HG03060 (cell line): Measurements from ENCODE around the gene VAMP8.
"Not testable (repeated sequence)": the region's sequence is repeated elsewhere in the genome, so short reads cannot be mapped to it uniquely, and the experiment has no call there.

Experiments used
- ATAC-seq: cut with Tn5 transposase; IDR thresholded peaks from one replicate; pipeline ENCODE4 v1.9.1; 2021; ENCODE audit warnings: low read depth, moderate number of reproducible peaks; ENCODE audit not compliant: unreplicated experiment

Gene VAMP8

GRCh38 chr2:85596026-85596333 is 18.6 kb downstream of the VAMP8 start:
- ATAC-seq, result no peak

GRCh38 chr2:85596486-85597143 is 19.2 kb downstream of the VAMP8 start:
- no peak for ATAC-seq

- ATAC-seq, result no peak
Measured at GRCh38 chr2:85597241-85597640, 19.9 kb downstream of the VAMP8 start.

DNA sequence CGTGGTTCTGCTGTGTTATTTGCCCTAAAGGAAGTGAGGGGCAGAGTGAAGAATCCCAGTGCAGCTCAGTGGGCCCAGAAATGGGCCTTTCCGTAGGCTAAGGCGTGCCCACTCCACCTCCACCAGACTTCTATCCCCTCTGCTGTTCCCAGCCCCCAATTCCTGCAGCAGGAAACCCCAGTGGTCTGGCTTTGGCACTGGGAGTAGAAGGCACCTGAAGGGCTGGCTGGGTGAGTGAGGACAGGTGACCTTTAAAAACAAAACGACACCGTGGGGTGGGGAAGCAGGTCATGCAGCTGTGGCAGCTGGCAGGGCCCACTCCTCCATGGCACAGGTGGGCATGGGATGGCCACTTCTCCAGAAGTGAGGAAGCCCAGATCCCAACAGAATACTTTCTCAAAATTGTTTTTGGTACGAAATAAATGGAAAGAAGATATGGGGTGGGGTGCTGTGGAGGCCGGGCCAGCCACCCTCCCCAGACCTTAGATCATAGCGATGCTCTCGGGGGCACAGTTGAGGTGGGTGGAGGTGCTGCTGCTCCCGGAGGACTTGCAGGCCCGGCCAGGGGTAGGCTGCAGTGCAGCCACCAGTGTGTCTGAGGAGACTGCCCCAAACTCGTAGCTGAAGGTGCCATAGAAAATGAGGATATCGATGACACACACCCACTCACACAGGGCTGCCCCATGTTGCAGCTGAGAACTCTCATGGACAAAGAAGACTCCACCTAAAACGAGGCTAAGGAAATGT is 21.4 kb downstream of the VAMP8 start:
- no peak for ATAC-seq

GRCh38 chr2:85599468-85600234 is 22.3 kb downstream of the VAMP8 start:
- ATAC-seq, result no peak

GRCh38 chr2:85600235-85600575 is 22.8 kb downstream of the VAMP8 start:
- no peak for ATAC-seq

DNA sequence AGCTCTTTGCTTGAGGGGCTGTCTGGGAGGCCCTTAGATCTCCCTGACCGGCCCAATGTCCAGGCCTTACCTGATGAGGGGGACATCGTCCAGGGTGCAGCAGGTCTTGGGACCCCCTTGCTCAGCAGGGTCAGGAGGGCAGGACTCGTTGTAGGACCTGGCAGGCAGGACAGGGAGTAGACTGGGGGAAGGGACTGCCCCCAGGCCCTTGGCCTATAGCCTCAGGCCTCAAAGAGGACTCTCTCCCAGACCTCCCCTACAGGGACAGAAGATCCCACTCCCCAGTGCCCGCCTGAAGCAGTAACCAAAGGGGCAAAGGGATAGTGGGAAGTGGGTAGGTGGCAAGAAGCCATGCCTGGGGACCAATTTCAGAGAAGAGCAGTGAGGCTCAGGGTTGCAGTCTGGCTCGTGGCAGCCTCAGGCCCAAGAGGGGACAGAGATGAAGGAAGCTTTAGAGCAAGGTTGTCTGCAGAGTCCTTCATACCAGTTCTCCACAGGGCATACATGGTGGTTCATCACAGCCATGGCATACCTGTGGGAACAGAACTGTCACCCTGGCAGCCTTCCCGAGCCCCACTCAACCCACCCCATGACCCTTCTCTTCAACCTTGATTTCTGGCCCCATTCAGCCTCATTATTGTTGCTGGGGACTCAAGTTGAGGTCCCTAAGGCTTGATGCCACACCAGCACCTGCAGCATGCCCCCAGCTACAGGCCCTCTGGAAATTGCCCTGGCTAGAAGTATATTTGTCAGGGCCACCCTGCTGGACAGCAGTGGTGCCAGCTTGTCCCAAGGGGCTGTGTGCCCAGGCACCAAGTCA is 23.8 kb downstream of the VAMP8 start:
- no peak for ATAC-seq

DNA sequence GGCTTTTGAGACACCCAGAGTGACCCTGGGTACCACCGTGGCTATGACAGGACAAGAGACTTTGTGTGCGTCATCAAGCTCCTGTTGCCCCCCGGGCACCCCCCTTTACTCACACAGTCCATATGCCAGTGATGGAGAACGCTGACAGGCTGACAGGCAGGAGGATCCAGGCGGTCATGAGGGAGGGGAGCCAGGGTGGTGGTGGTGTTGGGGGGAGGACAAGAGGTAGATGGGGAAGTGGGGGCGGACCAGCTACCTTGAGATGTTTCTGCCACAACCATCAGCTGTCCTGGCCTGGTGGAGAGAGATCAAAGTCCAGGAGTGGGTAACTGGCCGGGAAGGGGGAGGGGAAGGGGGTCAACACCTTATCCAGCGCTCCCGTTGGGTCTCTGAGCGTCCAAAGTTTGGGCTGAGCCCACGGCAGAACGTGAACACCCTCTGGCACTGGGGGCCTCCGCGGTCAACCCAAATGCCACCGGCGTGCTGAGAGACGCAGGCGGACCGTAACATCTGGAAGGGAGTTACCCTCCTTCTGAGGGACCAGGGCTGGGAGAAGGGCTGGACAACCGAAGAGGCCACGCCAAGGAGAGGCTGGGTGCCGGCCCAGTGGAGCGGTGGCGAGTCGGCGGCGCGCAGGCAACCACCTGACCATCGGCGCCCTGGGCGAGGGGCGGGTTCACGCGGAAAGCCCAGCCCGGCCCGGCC is 24.5 kb downstream of the VAMP8 start:
- ATAC-seq, result peak; percentile 29

DNA sequence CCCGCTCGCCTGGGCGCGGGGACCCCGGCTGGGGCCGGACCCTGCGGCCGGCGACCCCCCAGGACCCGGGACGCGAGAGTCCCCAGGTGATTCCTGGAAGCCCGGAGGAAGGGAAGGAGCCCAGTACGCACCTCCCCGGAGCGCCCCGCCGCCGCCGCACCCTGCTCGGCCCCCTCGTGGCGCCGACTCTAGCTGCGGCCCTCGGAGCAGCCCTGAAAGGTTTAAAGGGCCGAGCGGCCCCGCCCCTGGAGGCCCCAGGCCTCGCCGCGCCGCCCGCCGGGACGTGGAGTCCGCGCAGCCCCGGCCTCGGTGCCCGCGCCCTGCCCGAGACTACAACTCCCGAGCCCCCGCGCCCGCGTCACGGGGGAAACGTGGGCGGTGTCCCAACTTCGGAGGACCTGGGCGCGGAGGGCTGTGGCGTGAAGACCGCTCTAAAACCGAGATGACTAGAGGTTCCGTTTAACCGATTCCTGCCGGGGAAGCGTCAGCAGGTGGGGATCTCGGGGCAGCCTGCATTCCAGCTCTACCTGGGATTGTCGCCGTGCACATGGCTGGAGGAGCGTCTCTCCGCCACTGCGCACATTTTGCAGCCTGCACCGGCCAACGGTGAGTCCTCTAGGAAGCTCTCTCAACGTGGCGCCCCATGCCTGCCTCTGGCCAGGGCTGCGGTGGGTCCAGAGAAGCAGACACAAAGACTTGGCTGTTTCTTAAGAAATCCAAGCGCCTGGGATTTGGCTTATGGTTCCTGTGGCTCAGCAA is 25.3 kb downstream of the VAMP8 start, which contains the start of gene TMEM150A:
Gene TMEM150A (minus strand): TSS at position 223 of the 759 bp plus-strand sequence. CDS start 750 bp downstream, outside the sequence.
- ATAC-seq, result peak; percentile 57

DNA sequence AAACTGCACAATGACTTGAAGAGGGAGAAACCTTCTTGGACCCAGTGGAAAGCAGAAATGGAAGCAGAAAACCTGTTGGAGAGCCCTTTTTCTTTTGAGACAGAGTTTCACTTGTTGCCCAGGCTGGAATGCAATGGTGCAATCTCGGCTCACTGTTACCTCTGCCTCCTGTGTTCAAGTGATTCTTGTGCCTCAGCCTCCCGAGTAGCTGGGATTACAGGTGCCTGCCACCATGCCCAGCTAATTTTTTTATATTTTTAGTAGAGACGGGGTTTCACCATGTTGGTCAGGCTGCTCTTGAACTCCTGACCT is 26.7 kb downstream of the VAMP8 start:
- not testable (repeated sequence) for ATAC-seq

DNA sequence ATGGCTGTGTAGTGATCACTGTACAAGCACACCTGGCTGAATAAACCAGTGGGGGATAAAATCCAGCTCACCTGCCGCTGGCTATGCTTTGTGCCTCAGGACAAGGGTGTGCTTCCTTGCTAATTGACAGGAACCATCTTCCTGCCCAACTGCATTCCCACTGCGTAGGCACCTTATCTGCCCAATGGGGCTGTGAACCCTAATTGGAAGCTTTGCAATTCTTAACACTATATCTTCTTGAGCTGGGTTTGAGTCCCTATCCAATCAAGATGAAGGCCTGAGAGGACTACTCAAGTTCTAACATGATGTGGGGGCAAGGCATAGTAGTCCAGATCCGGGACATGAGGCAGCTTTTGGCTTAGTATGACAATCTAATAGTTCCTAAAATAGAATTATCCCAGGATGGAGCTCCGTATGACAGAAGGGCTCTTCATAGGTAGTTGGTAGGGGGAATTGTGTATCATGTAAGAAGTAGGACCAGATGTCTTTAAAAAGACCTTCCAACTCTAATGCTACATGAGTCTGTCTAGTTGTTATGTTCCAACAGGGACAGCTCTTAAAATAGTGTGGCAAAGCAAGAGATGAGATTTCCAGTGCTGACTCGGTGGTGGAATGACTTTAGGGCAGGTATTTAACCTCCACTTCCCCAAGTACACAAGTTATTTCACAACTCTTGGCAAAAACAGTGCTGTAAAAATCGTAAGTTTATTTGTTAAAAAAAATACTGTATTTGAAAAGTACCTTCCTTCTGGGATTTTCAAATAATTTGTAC is 27.4 kb downstream of the VAMP8 start:
- no peak for ATAC-seq

GRCh38 chr2:85605406-85606115 is 28.2 kb downstream of the VAMP8 start:
- ATAC-seq, result no peak

GRCh38 chr2:85606116-85606455 is 28.7 kb downstream of the VAMP8 start:
- ATAC-seq, result no peak

- ATAC-seq, result no peak
Measured at GRCh38 chr2:85607268-85608215, 30.2 kb downstream of the VAMP8 start.

- ATAC-seq, result no peak
Measured at GRCh38 chr2:85611217-85611704, 33.9 kb downstream of the VAMP8 start.

DNA sequence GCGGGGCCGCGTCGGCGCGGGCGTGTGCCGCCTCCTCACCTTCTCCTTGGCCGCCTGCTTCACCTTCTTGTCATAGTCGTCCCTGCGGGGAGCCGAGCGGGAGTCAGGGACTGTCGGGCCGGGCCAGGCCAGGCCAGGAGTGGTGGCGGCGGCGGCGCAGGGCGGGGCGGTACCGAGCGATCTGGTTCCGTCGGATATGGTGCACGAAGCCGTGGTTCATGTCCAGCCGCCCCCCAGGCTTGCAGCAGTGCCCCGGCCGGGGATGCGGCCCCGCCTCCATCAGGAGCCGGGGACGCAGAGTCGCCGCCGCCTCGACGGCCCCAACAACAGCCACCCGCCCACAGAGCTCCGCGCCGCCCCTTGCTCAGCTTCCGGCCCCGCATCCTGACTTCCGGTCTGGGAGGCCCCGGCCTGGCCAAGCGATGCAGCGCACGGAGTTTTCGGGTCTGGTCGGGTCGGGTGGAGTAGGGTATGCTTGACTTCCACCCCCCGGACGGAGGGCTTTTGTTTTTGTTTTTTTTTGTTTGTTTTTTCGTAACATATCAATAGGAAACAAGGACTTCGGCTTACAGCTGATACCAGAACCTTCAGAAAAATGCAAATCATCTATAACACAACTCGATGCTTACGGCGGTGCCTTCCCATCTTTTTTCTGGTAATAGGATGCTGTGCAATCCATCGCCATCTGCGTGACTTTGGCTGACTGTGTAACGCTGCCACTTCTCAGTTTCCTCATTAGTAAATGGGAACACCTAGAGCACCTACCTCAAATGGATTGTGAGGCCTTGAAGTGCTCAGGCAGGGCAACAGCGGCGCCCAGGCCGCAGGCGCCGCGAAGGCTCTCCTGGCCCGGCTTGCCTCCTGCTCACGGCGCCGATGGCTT is 34.6 kb downstream of the VAMP8 start, which contains the start of gene C2orf68:
Gene C2orf68 (minus strand): TSS at position 362 of the 883 bp plus-strand sequence. CDS start 82 bp downstream, at position 280.
- ATAC-seq, result peak; percentile 39
